Neuronal stem cell (in vitro differentiated cells): ENCODE results near the gene ERC1.

Experiments used
- DNase-seq: peaks from one replicate; pipeline ENCODE4 v3.0.0-alpha.2; 2013; ENCODE audit warnings: low spot score
- H2AFZ ChIP-seq: one replicate; pipeline ENCODE4 v1.6.1; 2013; ENCODE audit warnings: mild to moderate bottlenecking, low read length, inconsistent platforms
- H2AK5ac ChIP-seq: 2 replicates; pipeline ENCODE4 v1.6.1; 2013; ENCODE audit warnings: low read depth, mild to moderate bottlenecking, inconsistent platforms, low read length, moderate library complexity, mixed read lengths
- H2BK120ac ChIP-seq: 2 replicates; pipeline ENCODE4 v1.6.1; 2013; ENCODE audit warnings: low read depth, mild to moderate bottlenecking, inconsistent platforms, low read length, moderate library complexity, mixed read lengths
- H2BK12ac ChIP-seq: one replicate; pipeline ENCODE4 v1.6.1; 2013; ENCODE audit warnings: low read length, inconsistent platforms
- H2BK15ac ChIP-seq: 2 replicates; pipeline ENCODE4 v1.6.1; 2013; ENCODE audit warnings: mild to moderate bottlenecking, low read length, inconsistent platforms, mixed read lengths
- H2BK5ac ChIP-seq: one replicate; pipeline ENCODE4 v1.6.1; 2013; ENCODE audit warnings: inconsistent platforms, mild to moderate bottlenecking, low read length, moderate library complexity
- H3K14ac ChIP-seq: one replicate; pipeline ENCODE4 v1.6.1; 2013; ENCODE audit warnings: low read length, inconsistent platforms
- H3K18ac ChIP-seq: 2 replicates; pipeline ENCODE4 v1.6.1; 2013; ENCODE audit warnings: low read length, inconsistent platforms
- H3K23ac ChIP-seq: 2 replicates; pipeline ENCODE4 v1.6.1; 2013; ENCODE audit warnings: low read depth, mild to moderate bottlenecking, mixed read lengths, low read length, inconsistent platforms; ENCODE audit not compliant: poor library complexity
- H3K27ac ChIP-seq: replicated peaks from 3 replicates; pipeline ENCODE4 v1.5.1; 2013; ENCODE audit warnings: low read length, inconsistent platforms
- H3K27me3 ChIP-seq, 3 experiments: 2 replicates each; pipeline ENCODE4 v1.6.1; 2013; ENCODE audit warnings: low read length in 3 of 3, mild to moderate bottlenecking in 2 of 3, inconsistent platforms in 1 of 3, low read depth in 1 of 3, mixed read lengths in 1 of 3, moderate library complexity in 1 of 3; ENCODE audit not compliant: control insufficient read depth in 3 of 3, insufficient read depth in 3 of 3
- H3K36me3 ChIP-seq, 2 donors: replicated peaks in 1 of 2; 2 replicates each; pipeline ENCODE4 v1.6.1; 2013; ENCODE audit warnings: low read length in 2 of 2; ENCODE audit not compliant: control insufficient read depth in 2 of 2, insufficient read depth in 2 of 2
- H3K4ac ChIP-seq: 2 replicates; pipeline ENCODE4 v1.6.1; 2013; ENCODE audit warnings: inconsistent platforms, mild to moderate bottlenecking, low read length, moderate library complexity
- H3K4me1 ChIP-seq, 2 donors: 1 replicate in 1 of 2; 2 replicates in 1 of 2; pipeline ENCODE4 v1.6.1; 2013; ENCODE audit warnings: low read length in 2 of 2, low read depth in 1 of 2; ENCODE audit not compliant: control insufficient read depth in 2 of 2, insufficient read depth in 1 of 2
- H3K4me2 ChIP-seq: one replicate; pipeline ENCODE4 v1.6.1; 2013; ENCODE audit warnings: mild to moderate bottlenecking, low read length, inconsistent platforms; ENCODE audit not compliant: insufficient read depth, poor library complexity, severe bottlenecking
- H3K4me3 ChIP-seq, 2 donors: 2 replicates each; pipeline ENCODE4 v1.5.1; 2013; ENCODE audit warnings: low read length in 2 of 2, mild to moderate bottlenecking in 2 of 2, inconsistent platforms in 1 of 2, moderate library complexity in 1 of 2
- H3K79me1 ChIP-seq: one replicate; pipeline ENCODE4 v1.6.1; 2013; ENCODE audit warnings: low read depth, mild to moderate bottlenecking, inconsistent platforms, low read length, moderate library complexity
- H3K9ac ChIP-seq: one replicate; pipeline ENCODE4 v1.6.1; 2013; ENCODE audit warnings: mild to moderate bottlenecking, low read depth, low read length, inconsistent platforms; ENCODE audit not compliant: poor library complexity
- H3K9me3 ChIP-seq, 2 donors: replicated peaks in 1 of 2; 2 replicates each; pipeline versions ENCODE3 to v1.6.1; 2013; ENCODE audit warnings: low read length in 2 of 2, mild to moderate bottlenecking in 2 of 2, inconsistent platforms in 1 of 2, low read depth in 1 of 2, mixed read lengths in 1 of 2, moderate library complexity in 1 of 2; ENCODE audit not compliant: control insufficient read depth in 2 of 2, insufficient read depth in 1 of 2
- H4K8ac ChIP-seq: one replicate; pipeline ENCODE4 v1.6.1; 2013; ENCODE audit warnings: low read depth, mild to moderate bottlenecking, inconsistent platforms, low read length, moderate library complexity
- H4K91ac ChIP-seq: one replicate; pipeline ENCODE4 v1.6.1; 2013; ENCODE audit warnings: low read length, low read depth, mild to moderate bottlenecking, inconsistent platforms; ENCODE audit not compliant: poor library complexity
- WGBS, 2 donors: extraction: QIAGEN DNeasy Blood & Tissue Kit; methylation state at CpG; one replicate each; pipeline ENCODE4 v1.1.7; 2013; ENCODE audit warnings: missing lambda C conversion rate in 2 of 2, mixed read lengths in 1 of 2; ENCODE audit not compliant: insufficient read length in 2 of 2, insufficient replicate concordance in 1 of 2; ENCODE audit errors: extremely low coverage in 2 of 2; 5-methylcytosine and 5-hydroxymethylcytosine counted together

The ERC1 gene

DNA sequence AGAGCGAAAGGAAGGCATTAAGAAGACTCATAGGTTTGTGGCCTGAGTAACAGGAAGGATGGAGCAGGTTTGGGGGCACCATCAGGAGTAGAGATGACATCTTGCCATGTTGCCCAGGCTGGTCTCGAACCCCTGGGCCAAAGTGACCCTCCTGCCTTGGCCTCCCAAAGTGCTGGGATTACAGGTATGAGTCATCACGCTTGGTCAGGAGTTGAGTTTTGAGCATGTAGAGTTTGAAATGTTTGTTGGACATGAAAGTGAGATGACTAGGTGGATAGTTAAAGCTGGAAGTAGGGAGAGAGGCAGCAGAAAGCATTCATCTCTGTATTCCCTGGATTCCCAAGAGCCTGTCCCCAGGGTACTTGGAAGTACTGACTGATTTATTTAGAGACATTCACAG, 112.6 kb downstream of the ERC1 start:
- Histone ChIP-seq H2BK12ac (no peak overlapping the region), H3K27me3 (no peaks in the 10 kb centered on the region)

DNA sequence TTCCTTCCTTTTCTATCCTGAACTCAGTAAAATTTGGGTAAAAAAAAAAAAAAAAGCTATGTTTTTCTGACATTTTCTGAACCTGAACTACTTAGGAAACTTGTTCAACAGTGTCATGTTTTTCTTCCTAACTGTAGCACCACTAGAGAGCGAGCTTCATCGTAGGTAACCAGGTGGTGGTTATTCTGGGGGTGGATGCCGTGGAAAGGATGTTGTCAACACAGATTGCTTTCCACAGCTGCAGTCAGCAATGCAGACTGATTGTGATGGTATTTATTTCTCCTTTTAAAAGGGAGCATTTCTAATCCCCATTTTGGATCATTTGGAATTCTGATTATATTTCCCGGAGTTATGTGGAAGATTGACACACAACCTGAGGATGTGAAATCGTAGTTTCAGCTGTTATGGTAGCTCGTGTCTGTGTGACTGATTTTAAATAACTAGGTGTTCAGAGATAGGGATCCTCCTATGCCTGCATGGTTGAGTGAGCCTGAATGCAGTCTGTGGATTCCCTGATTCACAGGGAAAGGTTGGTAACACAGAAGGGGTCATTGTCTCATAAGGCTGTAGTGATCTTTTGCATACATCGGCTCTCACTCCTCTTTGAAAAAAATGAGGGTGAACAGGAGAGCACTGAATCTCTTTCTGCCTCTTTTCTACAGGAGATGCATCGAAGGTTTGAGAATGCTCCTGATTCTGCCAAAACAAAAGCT, 113.2 kb downstream of the ERC1 start:
- H3K18ac ChIP-seq: no peak overlapping the region
- H3K4me3 ChIP-seq: no peak overlapping the region
- H2AFZ ChIP-seq: no peak overlapping the region
- H3K4me1 ChIP-seq: peaks cover 10 to 13% of the 10 kb centered on the region in 2 donors
- no peak overlapping the region for H3K4ac ChIP-seq
- H3K9ac ChIP-seq: no peak overlapping the region
- no peak overlapping the region for H4K91ac ChIP-seq
- H3K9me3 ChIP-seq: no peaks in the 10 kb centered on the region
- H2BK12ac ChIP-seq: no peak overlapping the region
- H3K27ac ChIP-seq: no peak overlapping the region
- no peak overlapping the region for H3K23ac ChIP-seq
- H2BK120ac ChIP-seq: no peak overlapping the region
- no peaks in the 10 kb centered on the region for H3K36me3 ChIP-seq
- H4K8ac ChIP-seq: no peak overlapping the region
- no CpG with 5 or more reads among the region's 8 CpGs for WGBS, 2 donors
- H2AK5ac ChIP-seq: no peak overlapping the region
- H3K79me1 ChIP-seq: no peaks in the 10 kb centered on the region
- no peak overlapping the region for H3K14ac ChIP-seq
- DNase-seq: no peak
- no peak overlapping the region for H2BK5ac ChIP-seq
- H2BK15ac ChIP-seq: no peak overlapping the region
- no peaks in the 10 kb centered on the region for H3K27me3 ChIP-seq
- H3K4me2 ChIP-seq: no peak overlapping the region

More for the DNA sequence above, 112.6 kb downstream of the ERC1 start:
- Histone ChIP-seq H3K23ac (no peak overlapping the region), H3K79me1 (no peaks in the 10 kb centered on the region), H3K36me3 (no peaks in the 10 kb centered on the region), H2BK120ac (no peak overlapping the region), H2BK15ac (no peak overlapping the region), H3K9ac (no peak overlapping the region), H3K14ac (no peak overlapping the region), H3K4me2 (no peak overlapping the region), H3K9me3 (no peaks in the 10 kb centered on the region), H3K18ac (no peak overlapping the region), H3K4me1 (peaks cover 10 to 13% of the 10 kb centered on the region in 2 donors), H4K91ac (no peak overlapping the region), H2AK5ac (no peak overlapping the region), H3K27ac (no peak overlapping the region), H3K4ac (no peak overlapping the region), H4K8ac (no peak overlapping the region), H2AFZ (no peak overlapping the region), H3K4me3 (no peak overlapping the region), H2BK5ac (no peak overlapping the region)
- no peak for DNase-seq
- no CpG with 5 or more reads among the region's 3 CpGs for WGBS, 2 donors

DNA sequence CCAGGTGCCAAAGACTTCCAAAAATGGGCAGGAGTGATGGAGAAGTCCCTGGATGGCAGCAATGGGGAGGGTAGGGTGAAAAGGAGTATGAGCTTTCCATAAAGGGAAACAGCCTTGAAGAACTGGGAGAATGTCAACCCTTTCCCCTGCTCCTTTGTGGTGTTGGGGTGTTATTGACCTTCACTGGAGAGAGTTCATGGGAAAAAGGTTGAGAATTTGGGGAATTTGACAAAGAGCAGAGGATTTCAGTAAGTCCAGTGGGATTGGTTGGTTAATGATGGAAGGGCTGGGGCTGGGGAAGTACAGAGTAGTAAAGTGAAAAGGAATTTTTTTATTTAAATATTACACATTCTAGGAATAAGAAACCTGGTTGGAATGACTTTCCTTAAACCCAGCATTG, 116.6 kb downstream of the ERC1 start:
- H3K9me3 ChIP-seq: no peaks in the 10 kb centered on the region

DNA sequence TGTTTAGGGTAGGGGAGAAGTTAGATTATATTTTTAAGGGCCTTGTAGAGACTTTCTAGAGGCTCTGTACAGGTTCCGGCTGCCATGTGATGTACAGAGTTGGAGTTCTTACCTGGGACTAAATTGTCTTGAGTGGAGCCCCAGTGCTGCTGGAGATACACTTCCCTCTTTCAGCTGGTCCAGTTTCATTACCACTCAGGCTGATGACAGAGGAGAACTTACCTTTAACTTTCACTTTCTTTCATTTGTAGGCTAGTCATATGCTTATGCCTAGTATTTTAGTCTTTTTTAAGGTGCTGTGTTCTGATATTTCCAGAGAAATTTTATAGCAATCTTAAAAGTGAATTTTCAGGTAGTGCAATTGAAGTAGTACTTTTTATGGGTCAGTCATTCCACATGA, 117.3 kb downstream of the ERC1 start:
- Histone ChIP-seq H2AK5ac (no peak overlapping the region), H3K9me3 (no peaks in the 10 kb centered on the region), H2BK5ac (no peak overlapping the region), H2BK12ac (no peak overlapping the region), H3K23ac (no peak overlapping the region), H3K18ac (no peak overlapping the region), H3K36me3 (peaks cover 0 to 2% of the 10 kb centered on the region in 2 donors), H3K14ac (no peak overlapping the region), H3K79me1 (no peaks in the 10 kb centered on the region), H4K91ac (no peak overlapping the region), H3K27ac (no peak overlapping the region), H2BK120ac (no peak overlapping the region), H3K27me3 (no peaks in the 10 kb centered on the region), H3K9ac (no peak overlapping the region), H3K4me3 (no peak overlapping the region), H3K4ac (no peak overlapping the region), H3K4me2 (no peak overlapping the region), H2AFZ (no peak overlapping the region), H4K8ac (no peak overlapping the region), H3K4me1 (peaks cover 10 to 11% of the 10 kb centered on the region in 2 donors), H2BK15ac (no peak overlapping the region)
- DNase-seq: no peak
- no CpG with 5 or more reads among the region's 1 CpG for WGBS, 2 donors

More for the DNA sequence above, 116.6 kb downstream of the ERC1 start:
- Histone ChIP-seq H3K4me3 (no peak overlapping the region), H2BK15ac (no peak overlapping the region), H2BK12ac (no peak overlapping the region), H4K91ac (no peak overlapping the region), H2BK120ac (no peak overlapping the region), H3K9ac (no peak overlapping the region), H4K8ac (no peak overlapping the region), H3K4me1 (peaks cover 12 to 13% of the 10 kb centered on the region in 2 donors), H3K36me3 (peaks cover 0 to 2% of the 10 kb centered on the region in 2 donors), H3K18ac (no peak overlapping the region), H3K79me1 (no peaks in the 10 kb centered on the region), H3K4ac (no peak overlapping the region), H3K27me3 (no peaks in the 10 kb centered on the region), H2AFZ (no peak overlapping the region), H3K27ac (no peak overlapping the region), H3K4me2 (no peak overlapping the region), H3K14ac (no peak overlapping the region), H2AK5ac (no peak overlapping the region), H2BK5ac (no peak overlapping the region), H3K23ac (no peak overlapping the region)
- DNase-seq: no peak
